HG03558 (cell line): ENCODE data around the gene SEPTIN2.
"Not testable (repeated sequence)": the region's sequence is repeated elsewhere in the genome, so short reads cannot be mapped to it uniquely, and the experiment has no call there.

ENCODE experiments used
- ATAC-seq: cut with Tn5 transposase; IDR thresholded peaks from one replicate; pipeline ENCODE4 v1.9.1; 2021; ENCODE audit warnings: moderate number of reproducible peaks; ENCODE audit not compliant: unreplicated experiment; ENCODE audit errors: extremely low read depth

SEPTIN2 gene

GRCh38 chr2:241286348-241287090 is 29.2 kb upstream of the SEPTIN2 start:
- ATAC-seq, result no peak

GRCh38 chr2:241288324-241288888 is 27.3 kb upstream of the SEPTIN2 start:
- ATAC-seq, result no peak

GRCh38 chr2:241289053-241289452 is 26.7 kb upstream of the SEPTIN2 start:
- ATAC-seq, result no peak

GRCh38 chr2:241289597-241289996 is 26.1 kb upstream of the SEPTIN2 start:
- no peak for ATAC-seq

- ATAC-seq, result no peak
Measured at GRCh38 chr2:241291153-241291552, 24.6 kb upstream of the SEPTIN2 start.

GRCh38 chr2:241291977-241292376 is 23.7 kb upstream of the SEPTIN2 start:
- no peak for ATAC-seq

GRCh38 chr2:241293378-241293797 is 22.3 kb upstream of the SEPTIN2 start:
- ATAC-seq, result not testable (repeated sequence)

- no peak for ATAC-seq
Measured at GRCh38 chr2:241295326-241296095, 20.2 kb upstream of the SEPTIN2 start.

- no peak for ATAC-seq
Measured at GRCh38 chr2:241296767-241297166, 19.0 kb upstream of the SEPTIN2 start.

- no peak for ATAC-seq
Measured at GRCh38 chr2:241298673-241299072, 17.1 kb upstream of the SEPTIN2 start.

GRCh38 chr2:241300000-241300399 is 15.7 kb upstream of the SEPTIN2 start:
- ATAC-seq, result no peak

- ATAC-seq, result no peak
Measured at GRCh38 chr2:241302083-241302482, 13.6 kb upstream of the SEPTIN2 start.

GRCh38 chr2:241302759-241303651 is 12.7 kb upstream of the SEPTIN2 start:
- no peak for ATAC-seq

- no peak for ATAC-seq
Measured at GRCh38 chr2:241304039-241304670, 11.6 kb upstream of the SEPTIN2 start.

- no peak for ATAC-seq
Measured at GRCh38 chr2:241307055-241307454, 8.7 kb upstream of the SEPTIN2 start.

- no peak for ATAC-seq
Measured at GRCh38 chr2:241308267-241308666, 7.5 kb upstream of the SEPTIN2 start.

- ATAC-seq, result no peak
Measured at GRCh38 chr2:241308832-241309500, 6.8 kb upstream of the SEPTIN2 start.

GRCh38 chr2:241309684-241310117 is 6.0 kb upstream of the SEPTIN2 start:
- no peak for ATAC-seq

- no peak for ATAC-seq
Measured at GRCh38 chr2:241310917-241311566, 4.7 kb upstream of the SEPTIN2 start.
